DOHH2 (cell line): ENCODE measurements around the gene COL27A1.

ENCODE experiments used
- H3F3A ChIP-seq: fragments of 200-600 bp; sonication (generic), shearing (Covaris generic); 2 replicates; pipeline ENCODE4 v1.6.0; 2016; ENCODE audit warnings: antibody characterized with exemption, mild to moderate bottlenecking; ENCODE audit not compliant: control insufficient read depth, insufficient read depth
- H3K27ac ChIP-seq: fragments of 200-600 bp; sonication (generic); 2 replicates; pipeline ENCODE4 v1.5.1; 2014; ENCODE audit warnings: low read depth, mild to moderate bottlenecking, low read length, moderate library complexity
- H3K27me3 ChIP-seq: fragments of 200-600 bp; sonication (generic); 2 replicates; pipeline ENCODE4 v1.6.1; 2014; ENCODE audit warnings: mild to moderate bottlenecking, low read length, mixed read lengths; ENCODE audit not compliant: control insufficient read depth
- H3K36me3 ChIP-seq: fragments of 200-600 bp; sonication (generic); 2 replicates; pipeline ENCODE4 v1.6.1; 2014; ENCODE audit warnings: mild to moderate bottlenecking, low read length, moderate library complexity, mixed read lengths; ENCODE audit not compliant: control insufficient read depth
- H3K4me1 ChIP-seq: fragments of 200-600 bp; sonication (generic); 2 replicates; pipeline ENCODE4 v1.6.1; 2014; ENCODE audit warnings: mild to moderate bottlenecking, low read length, mixed read lengths; ENCODE audit not compliant: control insufficient read depth
- H3K4me2 ChIP-seq: fragments of 200-600 bp; sonication (generic); 2 replicates; pipeline ENCODE4 v1.6.0; 2014; ENCODE audit warnings: mild to moderate bottlenecking, low read length, moderate library complexity
- H3K4me3 ChIP-seq: fragments of 200-600 bp; sonication (generic); 2 replicates; pipeline ENCODE4 v1.5.1; 2014; ENCODE audit warnings: mild to moderate bottlenecking, low read length, mixed read lengths
- H3K79me2 ChIP-seq: fragments of 200-600 bp; sonication (generic); 2 replicates; pipeline ENCODE4 v1.6.1; 2014; ENCODE audit warnings: mild to moderate bottlenecking, low read length, mixed read lengths; ENCODE audit not compliant: control insufficient read depth
- H3K9me2 ChIP-seq: fragments of 200-600 bp; sonication (generic); replicated peaks from 2 replicates; pipeline ENCODE4 v1.6.1; 2014; ENCODE audit warnings: mild to moderate bottlenecking, low read length, mixed read lengths; ENCODE audit not compliant: control insufficient read depth
- H3K9me3 ChIP-seq: fragments of 200-600 bp; sonication (generic); 2 replicates; pipeline ENCODE4 v1.6.1; 2014; ENCODE audit warnings: antibody characterized with exemption, low read length, mixed read lengths; ENCODE audit not compliant: control insufficient read depth, insufficient read depth
- H4K20me1 ChIP-seq: fragments of 200-600 bp; sonication (generic); 2 replicates; pipeline ENCODE4 v1.6.0; 2014; ENCODE audit warnings: low read depth, mild to moderate bottlenecking, antibody characterized with exemption, low read length, moderate library complexity; ENCODE audit not compliant: control insufficient read depth, insufficient read depth
- EZH2phosphoT487 ChIP-seq: fragments of 200-600 bp; sonication (generic); IDR thresholded peaks from 2 replicates; pipeline ENCODE4 v1.6.1; 2017; ENCODE audit warnings: borderline replicate concordance, mild to moderate bottlenecking, antibody characterized with exemption, low read length, moderate library complexity, mixed read lengths
- TF ChIP-seq, protein P1 (sequence below): fragments of 200-600 bp; sonication (generic); IDR thresholded peaks from one replicate; pipeline ENCODE4 v1.5.1; 2014; ENCODE audit warnings: antibody characterized with exemption, mild to moderate bottlenecking, low read depth, low read length; ENCODE audit not compliant: poor library complexity, severe bottlenecking

The COL27A1 gene

GRCh38 chr9:114240216-114240615 is 84.9 kb downstream of the COL27A1 start:
- Histone ChIP-seq H3K4me2 (no peak overlapping the region), H3K4me3 (no peak overlapping the region), H3K9me2 (no peaks in the 10 kb centered on the region), H3F3A (no peaks in the 10 kb centered on the region), H4K20me1 (no peaks in the 10 kb centered on the region), H3K9me3 (no peaks in the 10 kb centered on the region), H3K4me1 (no peaks in the 10 kb centered on the region), H3K36me3 (no peaks in the 10 kb centered on the region), H3K27ac (no peak overlapping the region), H3K27me3 (no peaks in the 10 kb centered on the region), H3K79me2 (no peaks in the 10 kb centered on the region)
- TF ChIP-seq, protein P1, sequence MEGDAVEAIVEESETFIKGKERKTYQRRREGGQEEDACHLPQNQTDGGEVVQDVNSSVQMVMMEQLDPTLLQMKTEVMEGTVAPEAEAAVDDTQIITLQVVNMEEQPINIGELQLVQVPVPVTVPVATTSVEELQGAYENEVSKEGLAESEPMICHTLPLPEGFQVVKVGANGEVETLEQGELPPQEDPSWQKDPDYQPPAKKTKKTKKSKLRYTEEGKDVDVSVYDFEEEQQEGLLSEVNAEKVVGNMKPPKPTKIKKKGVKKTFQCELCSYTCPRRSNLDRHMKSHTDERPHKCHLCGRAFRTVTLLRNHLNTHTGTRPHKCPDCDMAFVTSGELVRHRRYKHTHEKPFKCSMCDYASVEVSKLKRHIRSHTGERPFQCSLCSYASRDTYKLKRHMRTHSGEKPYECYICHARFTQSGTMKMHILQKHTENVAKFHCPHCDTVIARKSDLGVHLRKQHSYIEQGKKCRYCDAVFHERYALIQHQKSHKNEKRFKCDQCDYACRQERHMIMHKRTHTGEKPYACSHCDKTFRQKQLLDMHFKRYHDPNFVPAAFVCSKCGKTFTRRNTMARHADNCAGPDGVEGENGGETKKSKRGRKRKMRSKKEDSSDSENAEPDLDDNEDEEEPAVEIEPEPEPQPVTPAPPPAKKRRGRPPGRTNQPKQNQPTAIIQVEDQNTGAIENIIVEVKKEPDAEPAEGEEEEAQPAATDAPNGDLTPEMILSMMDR: no peak
- no peak for TF ChIP-seq EZH2phosphoT487

DNA sequence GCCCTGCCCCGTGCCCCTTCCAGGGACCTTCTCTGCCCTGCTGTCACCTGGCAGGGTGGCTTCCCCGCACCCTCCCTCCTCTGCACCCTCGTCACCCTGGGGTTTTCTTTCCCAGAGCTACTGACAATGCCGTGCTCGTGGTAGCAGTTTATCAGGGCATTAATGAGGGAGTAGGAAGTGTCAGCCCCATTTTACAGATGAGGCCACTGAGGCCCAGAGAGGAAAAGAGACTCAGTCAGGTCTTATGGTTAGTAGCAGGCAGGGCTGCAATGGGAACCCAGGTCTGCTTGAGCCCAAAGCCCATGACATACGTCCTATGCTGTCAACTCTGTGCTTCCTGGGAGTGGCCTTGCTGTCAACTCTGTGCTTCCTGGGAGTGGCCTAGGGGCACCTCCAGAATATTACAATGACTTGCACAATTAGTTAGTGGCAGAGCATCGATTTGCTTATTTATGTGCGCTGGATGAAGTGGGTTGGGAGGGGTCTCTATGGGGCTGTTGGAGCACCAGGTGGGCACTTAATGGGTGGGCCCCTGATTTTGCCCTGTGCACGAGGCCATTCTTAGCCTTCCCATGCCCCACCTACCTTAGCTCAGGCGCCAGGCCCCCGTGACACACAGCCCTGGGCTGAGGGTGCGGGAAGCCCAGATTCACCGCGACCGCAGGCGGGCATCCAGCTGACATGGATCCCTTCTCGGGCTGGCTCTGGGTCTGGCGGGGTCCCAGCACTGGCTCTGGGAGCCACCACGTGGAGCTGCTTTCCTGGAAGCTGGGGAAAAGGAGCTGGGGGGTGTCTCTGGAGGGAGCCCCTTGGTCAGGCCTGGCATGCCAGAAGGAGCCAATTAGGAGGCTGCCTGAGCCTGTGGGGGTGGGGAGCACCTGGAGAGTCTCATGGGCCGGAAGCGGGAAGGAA is 85.6 kb downstream of the COL27A1 start:
- no peaks in the 10 kb centered on the region for H3K9me2 ChIP-seq
- no peaks in the 10 kb centered on the region for H3K4me1 ChIP-seq
- H3F3A ChIP-seq: no peaks in the 10 kb centered on the region
- no peak overlapping the region for H3K27ac ChIP-seq
- no peaks in the 10 kb centered on the region for H3K36me3 ChIP-seq
- no peak overlapping the region for H3K4me3 ChIP-seq
- TF ChIP-seq EZH2phosphoT487: no peak
- TF ChIP-seq, protein P1: no peak
- no peaks in the 10 kb centered on the region for H4K20me1 ChIP-seq
- no peaks in the 10 kb centered on the region for H3K9me3 ChIP-seq
- no peaks in the 10 kb centered on the region for H3K27me3 ChIP-seq
- H3K4me2 ChIP-seq: no peak overlapping the region
- no peaks in the 10 kb centered on the region for H3K79me2 ChIP-seq

DNA sequence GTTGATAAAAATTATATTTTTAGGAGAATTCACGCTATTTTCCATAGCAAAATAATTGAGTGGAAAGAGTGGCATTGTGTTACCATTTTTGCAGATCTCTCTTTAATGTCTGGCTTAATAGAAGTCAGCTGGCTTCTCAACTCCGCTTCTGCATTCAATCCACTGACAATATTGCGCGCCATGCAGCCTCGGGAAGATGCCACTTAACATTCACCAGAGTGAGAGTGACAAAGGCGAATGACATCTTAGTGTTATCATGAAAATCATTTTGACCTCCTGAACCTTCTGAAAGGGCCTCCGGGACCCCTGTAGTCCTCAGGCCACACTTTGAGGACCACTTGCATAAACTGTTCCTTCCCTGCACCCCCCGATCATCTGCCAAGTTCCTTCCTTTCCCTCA is 87.5 kb downstream of the COL27A1 start:
- Histone ChIP-seq H4K20me1 (no peaks in the 10 kb centered on the region), H3K4me1 (no peaks in the 10 kb centered on the region), H3K9me3 (no peaks in the 10 kb centered on the region), H3K27me3 (no peaks in the 10 kb centered on the region), H3K27ac (no peak overlapping the region), H3K4me3 (no peak overlapping the region), H3F3A (no peaks in the 10 kb centered on the region), H3K79me2 (no peaks in the 10 kb centered on the region), H3K9me2 (no peaks in the 10 kb centered on the region), H3K4me2 (no peak overlapping the region), H3K36me3 (no peaks in the 10 kb centered on the region)
- TF ChIP-seq EZH2phosphoT487: no peak
- TF ChIP-seq, protein P1: no peak
